Measurements from ENCODE around the gene ANK2. TPM values are rescaled to one million over a fixed set of nuclear protein-coding genes. Genes with fewer than 3 reads are reported as not detected.

Gene ANK2
- polyA plus RNA-seq, 1 experiment, result 1.3 TPM

GRCh38 chr4:113312529-113312928 is 263.1 kb downstream of the ANK2 start:
- ChIA-PET POLR2A (no interaction called here), CTCF (interaction anchor here (1.3 kb wide), 1 partner anchor 34 kb away, joined by 3 read pairs; no protein-coding TSS in a partner anchor)
- Histone ChIP-seq H3K4me3 (ENCODE audit: low read depth, low read length) (no peak overlapping the region), H3K9me3 (ENCODE audit: control insufficient read depth, insufficient read depth, low read length) (no peaks in the 10 kb centered on the region), H3K27me3 (ENCODE audit: control insufficient read depth, insufficient read depth, low read length) (no peaks in the 10 kb centered on the region), H3K27ac (ENCODE audit: low read depth, low read length) (no peak overlapping the region)
- TF ChIP-seq CTCF (IDR thresholded peaks at IDR 0.05; ENCODE audit: low read depth, low read length), result no peak
- no peak for DNase-seq (ENCODE audit: low read depth, low spot score)

GRCh38 chr4:113314426-113314825 is 265.0 kb downstream of the ANK2 start:
- POLR2A ChIA-PET, result no interaction called here
- CTCF ChIA-PET, result no interaction called here
- no peak for TF ChIP-seq CTCF (IDR thresholded peaks at IDR 0.05; ENCODE audit: low read depth, low read length)
- DNase-seq (ENCODE audit: low read depth, low spot score), result no peak
- H3K27ac ChIP-seq (ENCODE audit: low read depth, low read length), result no peak overlapping the region
- H3K9me3 ChIP-seq (ENCODE audit: control insufficient read depth, insufficient read depth, low read length), result no peaks in the 10 kb centered on the region
- no peaks in the 10 kb centered on the region for H3K27me3 ChIP-seq (ENCODE audit: control insufficient read depth, insufficient read depth, low read length)
- no peak overlapping the region for H3K4me3 ChIP-seq (ENCODE audit: low read depth, low read length)

- ChIA-PET CTCF (interaction anchor here (0.6 kb wide), 1 partner anchor 28 kb away, joined by 7 read pairs; no protein-coding TSS in a partner anchor), POLR2A (no interaction called here)
- no peak overlapping the region for H3K27ac ChIP-seq (ENCODE audit: low read depth, low read length)
- DNase-seq (ENCODE audit: low read depth, low spot score), result no peak
- no peak overlapping the region for H3K4me3 ChIP-seq (ENCODE audit: low read depth, low read length)
- no peak for TF ChIP-seq CTCF (IDR thresholded peaks at IDR 0.05; ENCODE audit: low read depth, low read length)
- H3K9me3 ChIP-seq (ENCODE audit: control insufficient read depth, insufficient read depth, low read length), result no peaks in the 10 kb centered on the region
- no peaks in the 10 kb centered on the region for H3K27me3 ChIP-seq (ENCODE audit: control insufficient read depth, insufficient read depth, low read length)
These were observed 267.4 kb downstream of the ANK2 start for GRCh38 chr4:113316879-113317278.

GRCh38 chr4:113317523-113317922 is 268.1 kb downstream of the ANK2 start:
- Histone ChIP-seq H3K4me3 (ENCODE audit: low read depth, low read length) (no peak overlapping the region), H3K27me3 (ENCODE audit: control insufficient read depth, insufficient read depth, low read length) (no peaks in the 10 kb centered on the region), H3K9me3 (ENCODE audit: control insufficient read depth, insufficient read depth, low read length) (no peaks in the 10 kb centered on the region), H3K27ac (ENCODE audit: low read depth, low read length) (no peak overlapping the region)
- CTCF ChIA-PET, result no interaction called here
- no peak for TF ChIP-seq CTCF (IDR thresholded peaks at IDR 0.05; ENCODE audit: low read depth, low read length)
- DNase-seq (ENCODE audit: low read depth, low spot score), result no peak
- POLR2A ChIA-PET, result no interaction called here

GRCh38 chr4:113322736-113323135 is 273.3 kb downstream of the ANK2 start:
- POLR2A ChIA-PET, result no interaction called here
- Histone ChIP-seq H3K27me3 (ENCODE audit: control insufficient read depth, insufficient read depth, low read length) (no peaks in the 10 kb centered on the region), H3K27ac (ENCODE audit: low read depth, low read length) (no peak overlapping the region), H3K4me3 (ENCODE audit: low read depth, low read length) (no peak overlapping the region), H3K9me3 (ENCODE audit: control insufficient read depth, insufficient read depth, low read length) (no peaks in the 10 kb centered on the region)
- DNase-seq (ENCODE audit: low read depth, low spot score), result no peak
- TF ChIP-seq CTCF (IDR thresholded peaks at IDR 0.05; ENCODE audit: low read depth, low read length), result no peak
- CTCF ChIA-PET, result no interaction called here

All from AG04450 (cell line).